HCT116 (cell line): Measurements from ENCODE around the gene KRTAP12-4. TPM values are rescaled to one million over a fixed set of nuclear protein-coding genes. Genes with fewer than 3 reads are reported as not detected.

Experiments used
- ATAC-seq: fragments of 200-7000 bp; cut with Tn5 transposase; 2 replicates; pipeline ENCODE4 v1.9.1; 2020; ENCODE audit warnings: mild to moderate bottlenecking, moderate library complexity
- BruUV-seq: library from RNA; stranded (reverse); fragments of 400-500 nt; replicated peaks from 2 replicates; lab custom pipeline; 2021; lab: Mats Ljungman, UMichigan
- CTCF ChIA-PET: fragments of 300-600 bp; sonication (Branson Sonifier 250); formaldehyde crosslinking; loops from one replicate; lab custom pipeline; 2021; ENCODE audit warnings: antibody characterized with exemption; lab: Charles Lee
- POLR2A ChIA-PET: fragments of 300-600, 350-600 bp; sonication (Branson Sonifier 250); formaldehyde crosslinking; loops from one replicate; lab custom pipeline; 2021; ENCODE audit warnings: antibody characterized with exemption; lab: Charles Lee
- RAD21 ChIA-PET, 2 experiments: fragments of 300-600 bp; sonication (Branson Sonifier 250); formaldehyde crosslinking; loops; one replicate each; lab custom pipeline; 2023; ENCODE audit warnings: low total read pairs in 2 of 2; ENCODE audit not compliant: uncharacterized antibody in 2 of 2, unreplicated experiment in 2 of 2, low non-redundant PET in 1 of 2; lab: Charles Lee
- DNase-seq: peaks from one replicate; pipeline ENCODE4 v3.0.0-alpha.2; 2010; ENCODE audit warnings: low read depth, low spot score
- H2AFZ ChIP-seq: fragments of 200-600 bp; shearing (Covaris generic), sonication (generic); 2 replicates; pipeline ENCODE4 v1.6.1; 2017; ENCODE audit warnings: low read depth, mixed run types, mixed read lengths, antibody characterized with exemption, low read length; ENCODE audit not compliant: poor library complexity, severe bottlenecking
- H3K27ac ChIP-seq: 2 replicates; pipeline ENCODE4 v1.5.1; 2012; ENCODE audit warnings: low read depth, low read length
- H3K27me3 ChIP-seq: fragments of 200-600 bp; sonication (generic); 2 replicates; pipeline ENCODE4 v1.6.1; 2016; ENCODE audit warnings: mixed run types, low read length, mixed read lengths; ENCODE audit not compliant: insufficient read depth
- H3K36me3 ChIP-seq, 2 experiments: fragments of 200-500 bp in 1 of 2; fragments of 200-600 bp in 1 of 2; sonication (Bioruptor generic) in 1 of 2; sonication (generic) in 1 of 2; 2 replicates each; pipeline versions ENCODE4 v1.5.1 to v1.6.1; 2014 to 2016; ENCODE audit warnings: low read length in 2 of 2, inconsistent platforms in 1 of 2, mixed read lengths in 1 of 2, mixed run types in 1 of 2; ENCODE audit not compliant: insufficient read depth in 2 of 2, control insufficient read depth in 1 of 2
- H3K4me1 ChIP-seq, 2 experiments: fragments of 200-600 bp in 1 of 2; sonication (generic) in 1 of 2; 2 replicates each; pipeline versions ENCODE4 v1.5.1 to v1.6.1; 2012 to 2017; ENCODE audit warnings: low read length in 2 of 2, inconsistent platforms in 1 of 2, mild to moderate bottlenecking in 1 of 2, mixed read lengths in 1 of 2, mixed run types in 1 of 2, moderate library complexity in 1 of 2; ENCODE audit not compliant: insufficient read depth in 2 of 2, control insufficient read depth in 1 of 2
- H3K4me2 ChIP-seq: fragments of 200-600 bp; sonication (generic); 2 replicates; pipeline ENCODE4 v1.6.1; 2017; ENCODE audit warnings: mixed run types, low read length, mixed read lengths
- H3K4me3 ChIP-seq, 2 experiments: fragments of 200-600 bp in 1 of 2; sonication (generic) in 1 of 2; replicated peaks in 1 of 2; 2 replicates each; pipeline ENCODE4 v1.5.1; 2011 to 2016; ENCODE audit warnings: low read length in 2 of 2, control low read depth in 1 of 2, low read depth in 1 of 2, mild to moderate bottlenecking in 1 of 2, mixed read lengths in 1 of 2, mixed run types in 1 of 2
- H3K79me2 ChIP-seq: fragments of 200-600 bp; sonication (generic); 2 replicates; pipeline ENCODE4 v1.6.1; 2017; ENCODE audit warnings: mild to moderate bottlenecking, mixed run types, low read length, moderate library complexity, mixed read lengths; ENCODE audit not compliant: insufficient read depth
- H3K9ac ChIP-seq: fragments of 200-600 bp; sonication (generic); 2 replicates; pipeline ENCODE4 v1.6.1; 2016; ENCODE audit warnings: low read length, mixed read lengths
- H3K9me2 ChIP-seq: fragments of 200-600 bp; sonication (generic), shearing (Covaris generic); 2 replicates; pipeline ENCODE4 v1.6.1; 2017; ENCODE audit warnings: mixed run types, mild to moderate bottlenecking, moderate library complexity; ENCODE audit not compliant: insufficient read depth
- H3K9me3 ChIP-seq, 2 experiments: fragments of 200-500 bp in 1 of 2; fragments of 200-600 bp in 1 of 2; sonication (Bioruptor generic) in 1 of 2; sonication (generic) in 1 of 2; 2 replicates each; pipeline ENCODE4 v1.6.1; 2014 to 2017; ENCODE audit warnings: low read length in 2 of 2, mixed read lengths in 2 of 2, inconsistent platforms in 1 of 2, low read depth in 1 of 2, mild to moderate bottlenecking in 1 of 2, mixed run types in 1 of 2, moderate library complexity in 1 of 2; ENCODE audit not compliant: control insufficient read depth in 1 of 2, insufficient read depth in 1 of 2
- H4K20me1 ChIP-seq: fragments of 200-600 bp; sonication (generic), shearing (Covaris generic); 2 replicates; pipeline ENCODE4 v1.6.1; 2017; ENCODE audit warnings: mixed run types, mild to moderate bottlenecking, moderate library complexity; ENCODE audit not compliant: insufficient read depth
- CBX3 ChIP-seq: IDR thresholded peaks from 2 replicates; pipeline ENCODE4 v1.6.1; 2012; ENCODE audit warnings: low read depth
- CEBPB ChIP-seq: IDR thresholded peaks from 2 replicates; pipeline ENCODE4 v1.6.1; 2012; ENCODE audit warnings: low read depth
- EGR1 ChIP-seq: IDR thresholded peaks from 2 replicates; pipeline ENCODE4 v1.6.1; 2012; ENCODE audit warnings: low read depth
- ELF1 ChIP-seq: IDR thresholded peaks from 2 replicates; pipeline ENCODE4 v1.6.1; 2012; ENCODE audit warnings: low read depth, borderline replicate concordance
- EZH2 ChIP-seq: fragments of 200-600 bp; sonication (generic); IDR thresholded peaks from 2 replicates; pipeline ENCODE4 v1.6.1; 2017; ENCODE audit warnings: antibody characterized with exemption, mixed run types
- EZH2phosphoT487 ChIP-seq: fragments of 200-600 bp; IDR thresholded peaks from 2 replicates; pipeline ENCODE4 v1.6.1; 2018; ENCODE audit warnings: antibody characterized with exemption, borderline replicate concordance
- JUND ChIP-seq: IDR thresholded peaks from 2 replicates; pipeline ENCODE4 v1.6.1; 2012
- POLR2A ChIP-seq: IDR thresholded peaks from 2 replicates; pipeline ENCODE4 v1.7.0; 2011; ENCODE audit warnings: borderline replicate concordance; ENCODE audit not compliant: insufficient read depth, insufficient read length; ENCODE audit errors: extremely low read depth
- SIN3A ChIP-seq: IDR thresholded peaks from 2 replicates; pipeline ENCODE4 v1.6.1; 2012; ENCODE audit warnings: low read depth
- SP1 ChIP-seq: IDR thresholded peaks from 2 replicates; pipeline ENCODE4 v1.6.1; 2012; ENCODE audit warnings: low read depth
- SRF ChIP-seq: IDR thresholded peaks from 2 replicates; pipeline ENCODE4 v1.6.1; 2012; ENCODE audit warnings: low read depth
- YY1 ChIP-seq: IDR thresholded peaks from 2 replicates; pipeline ENCODE4 v1.6.1; 2011; ENCODE audit warnings: low read length, low read depth, moderate library complexity, mild to moderate bottlenecking; ENCODE audit not compliant: insufficient replicate concordance; ENCODE audit errors: extremely low read depth
- ZFX ChIP-seq: fragments of 450-650 bp; IDR thresholded peaks from 2 replicates; pipeline ENCODE4 v1.6.1; 2017
- ZNF274 ChIP-seq: fragments of 200-500 bp; sonication (Bioruptor generic); IDR thresholded peaks from 2 replicates; pipeline ENCODE4 v1.6.1; 2014; ENCODE audit warnings: mild to moderate bottlenecking, low read depth, low read length, inconsistent platforms
- intact Hi-C: fragments of 100-400 bp; cut with micrococcal nuclease; formaldehyde crosslinking; loops from 2 replicates; pipeline ENCODE4 v1.10.0; 2022
- total RNA-seq: library from RNA; stranded (reverse); gene quantifications from one replicate; pipeline ENCODE4 v1.2.1, GENCODE V29; 2021; ENCODE audit not compliant: unreplicated experiment
- TF ChIP-seq, protein P1 (sequence below), 3 experiments: fragments of 200-600 bp in 1 of 3; sonication (generic) in 1 of 3; IDR thresholded peaks in 2 of 3; conservative IDR thresholded peaks in 1 of 3; 2 replicates each; pipeline ENCODE4 v1.5.1; 2012 to 2017; ENCODE audit warnings: low read depth in 2 of 3, low read length in 2 of 3, antibody characterized with exemption in 1 of 3, borderline replicate concordance in 1 of 3, control low read depth in 1 of 3, mild to moderate bottlenecking in 1 of 3, mixed read lengths in 1 of 3, mixed run types in 1 of 3, moderate library complexity in 1 of 3; ENCODE audit not compliant: insufficient read depth in 1 of 3
- TF ChIP-seq, protein P2 (sequence below): IDR thresholded peaks from 2 replicates; pipeline ENCODE4 v1.6.1; 2012

Gene KRTAP12-4
- total RNA-seq, 1 experiment from 2014 or later: not detected

DNA sequence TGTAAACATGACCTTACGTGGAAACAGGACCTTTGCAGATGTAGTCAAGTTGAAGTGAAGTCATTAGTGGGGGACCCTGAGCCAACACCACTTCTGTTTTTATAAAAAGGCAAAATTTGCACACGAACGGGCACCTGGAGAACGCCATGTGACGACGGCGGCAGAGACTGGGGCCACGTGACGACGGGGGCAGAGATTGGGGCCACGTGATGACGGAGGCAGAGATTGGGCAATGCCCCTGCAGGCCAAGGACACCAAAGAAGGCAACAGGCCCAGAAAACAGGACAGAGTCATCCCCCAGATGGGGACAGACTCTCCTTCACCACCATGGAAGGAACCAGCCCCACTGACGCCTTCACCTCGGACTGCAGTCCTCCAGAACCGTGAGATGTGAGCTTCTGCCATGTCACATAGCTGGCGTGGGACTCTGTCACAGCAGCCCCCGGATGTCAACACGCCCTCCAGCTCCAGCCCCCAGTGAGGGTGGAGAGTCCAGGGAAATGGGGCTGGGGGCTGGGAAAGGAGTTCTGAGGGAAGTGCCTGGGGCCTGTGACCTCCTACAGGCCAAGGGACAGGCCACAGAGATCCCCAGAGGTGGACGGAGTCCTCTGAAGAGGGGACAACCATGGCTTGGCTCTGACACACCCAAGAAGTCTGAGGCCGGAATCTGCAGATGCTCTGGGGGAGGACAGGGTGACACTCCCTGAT is 4.0 kb downstream of the KRTAP12-4 start (continued):
- TF ChIP-seq, protein P1, sequence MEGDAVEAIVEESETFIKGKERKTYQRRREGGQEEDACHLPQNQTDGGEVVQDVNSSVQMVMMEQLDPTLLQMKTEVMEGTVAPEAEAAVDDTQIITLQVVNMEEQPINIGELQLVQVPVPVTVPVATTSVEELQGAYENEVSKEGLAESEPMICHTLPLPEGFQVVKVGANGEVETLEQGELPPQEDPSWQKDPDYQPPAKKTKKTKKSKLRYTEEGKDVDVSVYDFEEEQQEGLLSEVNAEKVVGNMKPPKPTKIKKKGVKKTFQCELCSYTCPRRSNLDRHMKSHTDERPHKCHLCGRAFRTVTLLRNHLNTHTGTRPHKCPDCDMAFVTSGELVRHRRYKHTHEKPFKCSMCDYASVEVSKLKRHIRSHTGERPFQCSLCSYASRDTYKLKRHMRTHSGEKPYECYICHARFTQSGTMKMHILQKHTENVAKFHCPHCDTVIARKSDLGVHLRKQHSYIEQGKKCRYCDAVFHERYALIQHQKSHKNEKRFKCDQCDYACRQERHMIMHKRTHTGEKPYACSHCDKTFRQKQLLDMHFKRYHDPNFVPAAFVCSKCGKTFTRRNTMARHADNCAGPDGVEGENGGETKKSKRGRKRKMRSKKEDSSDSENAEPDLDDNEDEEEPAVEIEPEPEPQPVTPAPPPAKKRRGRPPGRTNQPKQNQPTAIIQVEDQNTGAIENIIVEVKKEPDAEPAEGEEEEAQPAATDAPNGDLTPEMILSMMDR (IDR thresholded peaks at IDR 0.05 in 2 of 3, conservative IDR thresholded peaks at IDR 0.05 in 1 of 3; ENCODE audit: borderline replicate concordance in 1 of 3, insufficient read depth in 1 of 3, low read depth in 2 of 3, low read length in 2 of 3): no peak
- TF ChIP-seq ELF1: no peak
- TF ChIP-seq CEBPB: no peak
- no peak for TF ChIP-seq YY1
- no peak for TF ChIP-seq SP1
- TF ChIP-seq, protein P2, sequence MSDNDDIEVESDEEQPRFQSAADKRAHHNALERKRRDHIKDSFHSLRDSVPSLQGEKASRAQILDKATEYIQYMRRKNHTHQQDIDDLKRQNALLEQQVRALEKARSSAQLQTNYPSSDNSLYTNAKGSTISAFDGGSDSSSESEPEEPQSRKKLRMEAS: no peak
- no peak for TF ChIP-seq EZH2phosphoT487
- TF ChIP-seq SIN3A: no peak
- no peak for TF ChIP-seq ZFX
- no peak for TF ChIP-seq ZNF274
- no peak for TF ChIP-seq CBX3

- H3K9ac ChIP-seq: no peak overlapping the region
- H3K4me2 ChIP-seq: no peak overlapping the region
- H3K79me2 ChIP-seq: no peaks in the 10 kb centered on the region
- RAD21 ChIA-PET: no interaction called here
- POLR2A ChIA-PET: no interaction called here
- H4K20me1 ChIP-seq: no peaks in the 10 kb centered on the region
- TF ChIP-seq SRF (no peak), ZFX (no peak), EGR1 (no peak), CEBPB (no peak), JUND (no peak), EZH2 (no peak), POLR2A (no peak), YY1 (no peak)
- TF ChIP-seq, protein P1 (IDR thresholded peaks at IDR 0.05 in 2 of 3, conservative IDR thresholded peaks at IDR 0.05 in 1 of 3; ENCODE audit: borderline replicate concordance in 1 of 3, insufficient read depth in 1 of 3, low read depth in 2 of 3, low read length in 2 of 3): no peak
- TF ChIP-seq, protein P2: no peak
- TF ChIP-seq, all 23 proteins: peak for 0
- Histone ChIP-seq H3K9me3 (peaks cover 0 to 6% of the 10 kb centered on the region in 2 experiments; a peak in 1 of 4 replicates), H3K27me3 (no peaks in the 10 kb centered on the region), H3K36me3 (no peaks in the 10 kb centered on the region), H3K27ac (no peak overlapping the region), H3K4me1 (no peaks in the 10 kb centered on the region), H3K4me3 (no peak overlapping the region), H3K9me2 (no peaks in the 10 kb centered on the region), H2AFZ (no peak overlapping the region)
- BruUV-seq: no TSS peak
- CTCF ChIA-PET: no interaction called here
- ATAC-seq: no peak
- no peak for DNase-seq
- intact Hi-C loops: no loop called here
Measured at GRCh38 chr21:44649521-44650100, 4.8 kb downstream of the KRTAP12-4 start.
